ENCODE results near the gene CD79B. TPM values are rescaled to one million over a fixed set of nuclear protein-coding genes. Genes with fewer than 3 reads are reported as not detected.
"Not testable (repeated sequence)": the region's sequence is repeated elsewhere in the genome, so short reads cannot be mapped to it uniquely, and the experiment has no call there.

Gene CD79B
- total RNA-seq, 1 donor from 2014 or later = not detected

GRCh38 chr17:63919311-63919723 is 12.8 kb downstream of the CD79B start:
- H3K4me1 ChIP-seq = no peaks in the 10 kb centered on the region
- H3K27me3 ChIP-seq = no peaks in the 10 kb centered on the region
- no peaks in the 10 kb centered on the region for H3K9me3 ChIP-seq
- H3K4me3 ChIP-seq = no peak overlapping the region
- H3K27ac ChIP-seq = no peak overlapping the region
- intact Hi-C loops (cut with DNase I) = loop anchor here (2.0 kb wide), 2 partner anchors 105 to 213 kb away; no protein-coding TSS in a partner anchor
- H3K36me3 ChIP-seq = no peaks in the 10 kb centered on the region
- TF ChIP-seq CTCF (IDR thresholded peaks at IDR 0.05) = peak; percentile 87 to 95 (median 91)
- DNase-seq (ENCODE audit: low spot score in 2 of 2) = peak in 1 of 2 donors; percentile 73

- H3K9me3 ChIP-seq; H3K27me3 ChIP-seq; H3K36me3 ChIP-seq; H3K4me1 ChIP-seq; DNase-seq (ENCODE audit: low spot score in 2 of 2); H3K27ac ChIP-seq; H3K4me3 ChIP-seq: not testable (repeated sequence)
- intact Hi-C loops (cut with DNase I) = loop anchor here (2.0 kb wide), 2 partner anchors 106 to 214 kb away; no protein-coding TSS in a partner anchor
Observed at GRCh38 chr17:63918789-63919305, 13.3 kb downstream of the CD79B start, which contains the start of gene GH1. Gene GH1 (minus strand): TSS chr17:63918839. CDS start chr17:63918776, 63 bp downstream.

GRCh38 chr17:63918305-63918704 is 13.8 kb downstream of the CD79B start:
- no peak for TF ChIP-seq CTCF (IDR thresholded peaks at IDR 0.05)
- no peak for DNase-seq (ENCODE audit: low spot score in 2 of 2)
- no peaks in the 10 kb centered on the region for H3K4me1 ChIP-seq
- intact Hi-C loops (cut with DNase I) = loop anchor here (2.0 kb wide), 2 partner anchors 106 to 214 kb away; no protein-coding TSS in a partner anchor
- no peak overlapping the region for H3K4me3 ChIP-seq
- no peak overlapping the region for H3K27ac ChIP-seq
- no peaks in the 10 kb centered on the region for H3K9me3 ChIP-seq
- H3K27me3 ChIP-seq = no peaks in the 10 kb centered on the region
- no peaks in the 10 kb centered on the region for H3K36me3 ChIP-seq

- intact Hi-C loops (cut with DNase I) = loop anchor here (2.0 kb wide), 2 partner anchors 107 to 215 kb away; no protein-coding TSS in a partner anchor
- TF ChIP-seq CTCF (IDR thresholded peaks at IDR 0.05) = no peak
- H3K9me3 ChIP-seq = no peaks in the 10 kb centered on the region
- no peaks in the 10 kb centered on the region for H3K27me3 ChIP-seq
- no peaks in the 10 kb centered on the region for H3K4me1 ChIP-seq
- DNase-seq (ENCODE audit: low spot score in 2 of 2) = no peak
- H3K27ac ChIP-seq = no peak overlapping the region
- H3K36me3 ChIP-seq = no peaks in the 10 kb centered on the region
- no peak overlapping the region for H3K4me3 ChIP-seq
Observed at GRCh38 chr17:63917646-63918045, 14.5 kb downstream of the CD79B start.

GRCh38 chr17:63917206-63917605 is 14.9 kb downstream of the CD79B start:
- H3K9me3 ChIP-seq; H3K4me3 ChIP-seq; H3K27ac ChIP-seq; DNase-seq (ENCODE audit: low spot score in 2 of 2); H3K4me1 ChIP-seq; H3K27me3 ChIP-seq; H3K36me3 ChIP-seq; intact Hi-C loops (cut with DNase I): not testable (repeated sequence)

- H3K4me3 ChIP-seq = no peak overlapping the region
- no peaks in the 10 kb centered on the region for H3K9me3 ChIP-seq
- no peaks in the 10 kb centered on the region for H3K4me1 ChIP-seq
- TF ChIP-seq CTCF (IDR thresholded peaks at IDR 0.05) = no peak
- intact Hi-C loops (cut with DNase I) = no loop called here
- no peak overlapping the region for H3K27ac ChIP-seq
- H3K27me3 ChIP-seq = no peaks in the 10 kb centered on the region
- no peak for DNase-seq (ENCODE audit: low spot score in 2 of 2)
- no peaks in the 10 kb centered on the region for H3K36me3 ChIP-seq
Observed at GRCh38 chr17:63916566-63917185, 15.5 kb downstream of the CD79B start.

GRCh38 chr17:63915753-63916152 is 16.4 kb downstream of the CD79B start:
- H3K27ac ChIP-seq; H3K9me3 ChIP-seq; H3K36me3 ChIP-seq; H3K27me3 ChIP-seq; H3K4me3 ChIP-seq; intact Hi-C loops (cut with DNase I); H3K4me1 ChIP-seq; DNase-seq (ENCODE audit: low spot score in 2 of 2): not testable (repeated sequence)

Measured in ascending aorta (tissue), 2 donors.